ENCODE measurements around the gene BCAS4. TPM values are rescaled to one million over a fixed set of nuclear protein-coding genes. Genes with fewer than 3 reads are reported as not detected.

Gene BCAS4
- total and polyA plus RNA-seq, 2 donors (not counting 1 experiment from before 2014, with no cell fraction given): 14.1 to 33.7 TPM

GRCh38 chr20:50857348-50857747 is 62.5 kb downstream of the BCAS4 start:
- no peak for DNase-seq (ENCODE audit: low read depth in 2 of 2)
- no peaks in the 10 kb centered on the region for H4K20me1 ChIP-seq (ENCODE audit: control insufficient read depth, extremely low read depth, insufficient read depth, low read length)
- TF ChIP-seq EZH2 (IDR thresholded peaks at IDR 0.05; ENCODE audit: low read length, missing control alignments) (no peak), CTCF (conservative IDR thresholded peaks at IDR 0.05 in 1 of 2, IDR thresholded peaks at IDR 0.05 in 1 of 2; ENCODE audit: low read depth in 1 of 2, low read length in 2 of 2) (no peak)

GRCh38 chr20:50858525-50858924 is 63.7 kb downstream of the BCAS4 start:
- Histone ChIP-seq H3K27me3 (ENCODE audit: control insufficient read depth, insufficient read depth, low read length) (no peaks in the 10 kb centered on the region), H3K4me1 (ENCODE audit: control insufficient read depth, extremely low read depth, insufficient read depth, low read length) (no peaks in the 10 kb centered on the region), H3K9me3 (ENCODE audit: control insufficient read depth, insufficient read depth, low read depth, low read length) (no peaks in the 10 kb centered on the region), H3K9ac (ENCODE audit: insufficient read depth, low read length) (no peak overlapping the region), H3K79me2 (ENCODE audit: control insufficient read depth, insufficient read depth, low read length) (no peaks in the 10 kb centered on the region), H2AFZ (ENCODE audit: low read length) (no peak overlapping the region), H3K4me2 (ENCODE audit: extremely low read depth, insufficient read depth, low read length) (no peak overlapping the region), H4K20me1 (ENCODE audit: control insufficient read depth, extremely low read depth, insufficient read depth, low read length) (no peaks in the 10 kb centered on the region), H3K27ac (ENCODE audit: insufficient read depth, low read length) (no peak overlapping the region), H3K36me3 (ENCODE audit: control insufficient read depth, insufficient read depth, low read length) (no peaks in the 10 kb centered on the region), H3K4me3 (replicated peaks in 1 of 4; ENCODE audit: control extremely low read depth in 1 of 4, insufficient read depth in 1 of 4, low read depth in 3 of 4, low read length in 4 of 4) (no peak overlapping the region)
- no peak for DNase-seq (ENCODE audit: low read depth in 2 of 2)
- TF ChIP-seq CTCF (conservative IDR thresholded peaks at IDR 0.05 in 1 of 2, IDR thresholded peaks at IDR 0.05 in 1 of 2; ENCODE audit: low read depth in 1 of 2, low read length in 2 of 2) (no peak), EZH2 (IDR thresholded peaks at IDR 0.05; ENCODE audit: low read length, missing control alignments) (no peak)

More at GRCh38 chr20:50857348-50857747, 62.5 kb downstream of the BCAS4 start:
- H2AFZ ChIP-seq (ENCODE audit: low read length): no peak overlapping the region
- no peaks in the 10 kb centered on the region for H3K4me1 ChIP-seq (ENCODE audit: control insufficient read depth, extremely low read depth, insufficient read depth, low read length)
- H3K9me3 ChIP-seq (ENCODE audit: control insufficient read depth, insufficient read depth, low read depth, low read length): no peaks in the 10 kb centered on the region
- H3K36me3 ChIP-seq (ENCODE audit: control insufficient read depth, insufficient read depth, low read length): no peaks in the 10 kb centered on the region
- no peaks in the 10 kb centered on the region for H3K79me2 ChIP-seq (ENCODE audit: control insufficient read depth, insufficient read depth, low read length)
- no peak overlapping the region for H3K27ac ChIP-seq (ENCODE audit: insufficient read depth, low read length)
- no peaks in the 10 kb centered on the region for H3K27me3 ChIP-seq (ENCODE audit: control insufficient read depth, insufficient read depth, low read length)
- no peak overlapping the region for H3K9ac ChIP-seq (ENCODE audit: insufficient read depth, low read length)
- no peak overlapping the region for H3K4me2 ChIP-seq (ENCODE audit: extremely low read depth, insufficient read depth, low read length)
- no peak overlapping the region for H3K4me3 ChIP-seq (replicated peaks in 1 of 4; ENCODE audit: control extremely low read depth in 1 of 4, insufficient read depth in 1 of 4, low read depth in 3 of 4, low read length in 4 of 4)

GRCh38 chr20:50859161-50859560 is 64.3 kb downstream of the BCAS4 start:
- H3K9me3 ChIP-seq (ENCODE audit: control insufficient read depth, insufficient read depth, low read depth, low read length): no peaks in the 10 kb centered on the region
- H3K9ac ChIP-seq (ENCODE audit: insufficient read depth, low read length): no peak overlapping the region
- no peak overlapping the region for H3K27ac ChIP-seq (ENCODE audit: insufficient read depth, low read length)
- no peak overlapping the region for H3K4me2 ChIP-seq (ENCODE audit: extremely low read depth, insufficient read depth, low read length)
- no peaks in the 10 kb centered on the region for H4K20me1 ChIP-seq (ENCODE audit: control insufficient read depth, extremely low read depth, insufficient read depth, low read length)
- H3K79me2 ChIP-seq (ENCODE audit: control insufficient read depth, insufficient read depth, low read length): no peaks in the 10 kb centered on the region
- TF ChIP-seq CTCF (conservative IDR thresholded peaks at IDR 0.05 in 1 of 2, IDR thresholded peaks at IDR 0.05 in 1 of 2; ENCODE audit: low read depth in 1 of 2, low read length in 2 of 2) (no peak), EZH2 (IDR thresholded peaks at IDR 0.05; ENCODE audit: low read length, missing control alignments) (no peak)
- no peaks in the 10 kb centered on the region for H3K27me3 ChIP-seq (ENCODE audit: control insufficient read depth, insufficient read depth, low read length)
- H3K36me3 ChIP-seq (ENCODE audit: control insufficient read depth, insufficient read depth, low read length): no peaks in the 10 kb centered on the region
- no peak overlapping the region for H2AFZ ChIP-seq (ENCODE audit: low read length)
- H3K4me1 ChIP-seq (ENCODE audit: control insufficient read depth, extremely low read depth, insufficient read depth, low read length): no peaks in the 10 kb centered on the region
- DNase-seq (ENCODE audit: low read depth in 2 of 2): no peak
- no peak overlapping the region for H3K4me3 ChIP-seq (replicated peaks in 1 of 4; ENCODE audit: control extremely low read depth in 1 of 4, insufficient read depth in 1 of 4, low read depth in 3 of 4, low read length in 4 of 4)

All from fibroblast of lung (primary cell).